ENCODE measurements around the gene TTC21A.

TTC21A gene

GRCh38 chr3:39184081-39184967 lies 76.8 kb downstream of the TTC21A start:
- DNase-seq: no peak

GRCh38 chr3:39184968-39185285 lies 77.4 kb downstream of the TTC21A start:
- no peak for DNase-seq

DNA sequence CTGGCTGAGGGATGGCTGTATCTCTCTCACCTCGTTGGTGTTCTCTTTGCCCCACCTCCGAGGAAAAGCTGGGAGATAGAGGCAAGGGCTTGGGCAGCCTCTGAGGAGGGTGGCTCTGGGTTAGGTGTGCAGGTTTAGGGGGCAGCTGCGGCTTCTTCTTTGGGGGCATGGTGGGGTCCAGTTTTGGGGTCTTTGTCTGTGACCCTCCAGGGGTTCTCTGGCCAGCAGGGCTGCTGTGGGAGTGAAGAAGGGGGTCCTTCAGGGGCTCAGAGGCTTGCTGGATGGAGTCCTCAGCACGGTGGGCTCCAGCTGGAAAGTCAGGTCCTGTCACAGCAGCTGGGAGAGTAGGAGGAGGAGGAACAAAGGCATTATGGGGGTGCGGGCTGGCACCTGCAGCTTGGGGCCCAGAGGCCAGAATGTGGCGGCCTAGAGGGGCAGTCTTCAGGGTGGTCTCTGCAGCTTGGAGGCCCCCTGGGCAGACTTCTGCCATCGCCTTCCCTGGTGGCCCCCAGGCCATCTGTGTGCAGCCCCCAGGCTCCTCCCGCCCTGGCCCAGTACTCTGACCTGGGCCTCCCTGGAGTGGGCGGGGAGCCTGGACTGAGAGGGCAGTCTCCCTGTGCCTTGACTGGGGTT lies 78.0 kb downstream of the TTC21A start:
- no peak for DNase-seq

DNA sequence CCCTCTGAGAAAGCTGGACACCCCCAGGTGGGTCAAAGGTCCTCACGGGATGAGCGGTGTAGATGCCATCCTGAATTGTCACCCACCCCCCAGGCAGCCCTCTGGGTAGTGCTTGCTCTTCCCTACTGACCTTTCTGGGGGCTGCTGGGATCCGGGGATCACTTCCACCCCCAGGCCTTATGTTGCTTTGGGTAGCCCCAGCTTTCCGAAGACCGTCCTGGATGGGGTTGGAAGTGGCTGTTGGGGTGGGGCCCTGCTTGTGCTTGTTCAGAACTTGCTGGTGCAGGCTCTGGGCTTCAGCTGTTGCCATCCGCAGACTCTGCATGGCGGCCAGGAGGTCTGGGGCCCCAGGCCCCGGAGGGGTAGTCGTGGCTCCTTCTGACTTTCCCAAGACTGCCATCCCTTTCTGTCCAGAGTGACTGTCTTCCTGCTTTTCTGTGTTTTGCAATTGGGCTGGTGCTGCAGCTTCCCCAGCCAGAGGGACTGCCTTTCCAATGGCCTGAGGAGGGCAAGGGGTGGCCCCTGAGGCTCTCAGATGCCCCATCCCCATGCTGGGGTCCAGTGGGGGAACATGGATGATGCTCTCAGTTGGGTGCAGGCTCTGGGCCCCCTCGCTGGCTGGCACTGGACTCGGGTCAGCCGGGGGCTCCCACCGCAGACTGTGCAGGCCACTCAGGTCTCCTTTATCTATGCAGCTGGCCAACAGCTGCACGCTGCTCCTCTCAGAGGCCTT lies 78.6 kb downstream of the TTC21A start:
- no peak for DNase-seq

DNA sequence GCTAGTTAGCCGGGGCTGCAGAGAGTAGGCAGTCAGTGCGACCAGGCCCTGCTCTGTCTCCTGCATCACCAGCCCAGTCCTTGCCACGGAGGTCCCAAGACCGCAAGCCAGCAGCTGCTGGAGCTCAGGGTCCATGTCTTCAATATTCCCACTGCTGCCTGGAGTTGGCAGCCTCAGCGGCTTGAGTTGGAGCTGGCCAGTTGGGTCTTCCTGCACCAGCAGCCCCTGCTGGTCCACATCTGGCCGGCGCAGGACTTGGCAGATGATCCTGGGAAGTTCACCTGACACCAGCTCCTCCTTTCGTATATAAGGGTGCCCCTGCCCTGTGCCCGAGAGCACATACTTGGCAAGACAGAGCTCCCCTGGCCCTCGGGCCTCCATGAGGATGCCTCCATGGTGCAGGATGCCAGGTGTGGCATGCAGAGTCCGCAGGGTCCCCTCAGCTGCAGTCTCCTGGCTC lies 79.2 kb downstream of the TTC21A start:
- no peak for DNase-seq

DNA sequence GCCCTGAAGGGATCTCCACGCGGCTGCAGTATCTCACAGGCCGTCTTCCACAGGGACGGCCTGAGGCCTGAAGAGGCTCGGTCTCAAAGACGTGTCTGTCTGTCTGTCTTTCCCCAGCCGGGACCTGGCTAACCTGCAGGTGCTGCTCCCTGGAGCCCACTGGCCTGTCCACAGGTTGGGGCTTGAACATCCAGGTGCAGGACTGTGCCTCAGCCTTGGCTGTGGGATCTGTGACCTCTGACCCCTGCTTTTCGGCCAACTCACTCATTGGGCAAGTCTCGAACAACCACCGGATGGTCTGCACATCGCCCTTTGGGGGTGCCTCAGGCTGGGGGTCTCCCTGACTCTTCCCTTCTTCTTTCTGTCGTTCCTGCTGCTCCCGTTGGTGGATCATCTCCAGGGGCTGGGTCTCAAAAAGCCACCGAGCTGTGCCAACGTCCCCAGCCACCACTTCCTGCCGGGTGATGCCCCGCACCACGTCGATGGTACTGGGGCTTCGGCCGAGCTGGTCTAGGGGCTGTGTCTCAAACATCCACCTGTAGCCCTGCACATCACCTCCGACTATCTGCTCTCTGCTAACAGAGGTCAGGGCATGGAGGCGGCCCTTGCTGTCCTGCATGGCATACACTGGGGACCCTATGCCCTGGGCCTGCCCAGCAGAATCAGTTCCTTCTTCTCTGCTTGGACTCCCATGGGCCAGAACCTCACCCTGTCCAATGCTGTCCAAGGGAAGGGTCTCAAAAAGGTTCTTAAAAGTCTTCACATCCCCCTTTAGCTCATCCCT lies 80.1 kb downstream of the TTC21A start:
- no peak for DNase-seq
